K562 treated with DMSO at 1 percent for 4 hours (cell line): ENCODE measurements around the gene LAMP2. TPM values are rescaled to one million over a fixed set of nuclear protein-coding genes. Genes with fewer than 3 reads are reported as not detected.

Experiments
- total RNA-seq: library from RNA; unstranded; fragments of 300-600 nt; gene quantifications from 2 replicates; pipeline ENCODE4 v1.2.3, GENCODE V29; 2022; ENCODE audit not compliant: insufficient read depth

Gene LAMP2
- 71.4 and 75.1 TPM in 2 replicates for total RNA-seq

GRCh38 chrX:120468825-120469525 lies at the start of gene LAMP2:
Gene LAMP2, minus strand, starts transcription at chrX:120469296. Its CDS starts 127 bp downstream, at chrX:120469169.

Other genes starting within 250 kb of the LAMP2 start
- 9.8 and 11.5 TPM in 2 replicates for gene ZBTB33, start 218.5 kb downstream of the LAMP2 start, total RNA-seq
- not detected in 2 replicates for gene TMEM255A, start 157.8 kb downstream of the LAMP2 start, total RNA-seq
- gene ATP1B4, start 107.2 kb downstream of the LAMP2 start, total RNA-seq: 0.25 TPM in 1 of 2 replicates, not detected in the other
- gene CUL4B, start 91.7 kb upstream of the LAMP2 start, total RNA-seq: 20.1 and 20.8 TPM in 2 replicates
- 50.0 and 51.4 TPM in 2 replicates for gene MCTS1, start 134.8 kb upstream of the LAMP2 start, total RNA-seq
- gene C1GALT1C1, start 160.8 kb upstream of the LAMP2 start, total RNA-seq: 12.9 and 14.1 TPM in 2 replicates